22Rv1 (cell line): ENCODE measurements around the gene IGF1.

Source experiments
- CTCF ChIP-seq: fragments of 450-650 bp; IDR thresholded peaks from 2 replicates; pipeline ENCODE4 v1.5.1; 2017; ENCODE audit warnings: mild to moderate bottlenecking
- ZFX ChIP-seq: fragments of 450-650 bp; IDR thresholded peaks from 2 replicates; pipeline ENCODE4 v1.6.1; 2017; ENCODE audit warnings: antibody characterized with exemption, borderline replicate concordance

GRCh38 chr12:102374190-102374589 is 106.2 kb downstream of the IGF1 start:
- TF ChIP-seq CTCF, result no peak
- TF ChIP-seq ZFX, result no peak
